Esophagus mucosa (tissue), 1 donor: ENCODE measurements around the gene ABCB1. TPM values are rescaled to one million over a fixed set of nuclear protein-coding genes. Genes with fewer than 3 reads are reported as not detected.
"Not testable (repeated sequence)": the region's sequence is repeated elsewhere in the genome, so short reads cannot be mapped to it uniquely, and the experiment has no call there.

Source experiments
- ATAC-seq: fragments of 200-7000 bp; cut with Tn5 transposase; one replicate; pipeline ENCODE4 v1.9.1; 2020
- total RNA-seq: library from RNA; stranded (reverse); gene quantifications from one replicate; pipeline ENCODE4 v1.2.4, GENCODE V29; 2023
- donor health status: DM: yes; HTN: yes; CAD: no.

Gene ABCB1
- total RNA-seq, 1 donor from 2014 or later: 2.7 TPM

DNA sequence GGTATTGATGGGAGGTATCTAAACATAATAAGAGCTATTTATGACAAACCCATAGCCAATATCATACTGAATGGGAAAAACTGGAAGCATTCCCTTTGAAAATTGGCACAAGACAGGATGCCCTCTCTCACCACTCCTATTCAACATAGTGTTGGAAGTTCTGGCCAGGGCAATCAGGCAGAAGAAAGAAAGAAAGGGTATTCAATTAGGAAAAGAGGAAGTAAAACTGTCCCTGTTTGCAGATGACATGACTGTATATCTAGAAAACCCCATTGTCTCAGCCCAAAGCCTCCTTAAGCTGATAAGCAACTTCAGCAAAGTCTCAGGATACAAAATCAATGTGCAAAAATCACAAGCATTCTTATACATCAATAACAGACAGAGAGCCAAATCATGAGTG lies 131.5 kb downstream of the ABCB1 start:
- ATAC-seq: not testable (repeated sequence)

DNA sequence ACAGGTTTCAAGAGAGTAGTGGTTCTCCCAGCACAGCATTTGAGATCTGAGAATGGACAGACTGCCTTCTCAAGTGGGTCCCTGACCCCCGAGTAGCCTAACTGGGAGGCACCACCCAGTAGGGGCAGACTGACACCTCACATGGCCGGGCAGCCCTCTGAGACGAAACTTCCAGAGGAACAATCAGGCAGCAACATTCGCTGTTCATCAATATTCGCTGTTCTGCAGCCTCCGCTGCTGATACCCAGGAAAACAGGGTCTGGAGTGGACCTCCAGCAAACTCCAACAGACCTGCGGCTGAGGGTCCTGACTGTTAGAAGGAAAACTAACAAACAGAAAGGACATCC lies 135.2 kb downstream of the ABCB1 start:
- not testable (repeated sequence) for ATAC-seq

DNA sequence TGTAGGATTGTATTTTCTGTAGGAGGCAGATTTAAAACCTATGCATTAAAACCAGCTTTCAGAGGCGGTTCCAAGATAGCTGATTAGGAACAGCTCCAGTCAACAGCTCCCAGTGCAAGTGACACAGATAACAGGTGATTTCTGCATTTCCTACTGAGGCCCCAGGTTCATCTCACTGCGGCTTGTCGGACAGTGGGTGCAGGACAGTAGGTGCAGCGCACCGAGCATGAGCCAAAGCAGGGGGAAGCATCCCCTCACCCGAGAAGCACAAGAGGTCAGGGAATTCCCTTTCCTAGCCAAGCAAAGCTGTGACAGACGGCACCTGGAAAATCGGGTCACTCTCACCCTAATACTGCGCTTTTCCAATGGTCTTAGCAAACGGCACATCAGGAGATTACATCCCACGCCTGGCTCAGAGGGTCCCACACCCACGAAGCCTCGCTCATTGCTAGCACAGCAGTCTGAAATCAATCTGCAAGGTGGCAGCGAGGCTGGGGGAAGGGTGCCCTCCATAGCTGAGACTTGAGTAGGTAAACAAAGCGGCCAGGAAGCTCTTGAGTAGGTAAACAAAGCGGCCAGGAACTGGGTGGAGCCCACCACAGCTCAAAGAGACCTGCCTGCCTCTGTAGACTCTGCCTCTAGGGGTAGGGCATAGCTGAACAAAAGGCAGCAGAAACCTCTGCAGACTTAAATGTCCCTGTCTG lies 135.7 kb downstream of the ABCB1 start:
- ATAC-seq: not testable (repeated sequence)

DNA sequence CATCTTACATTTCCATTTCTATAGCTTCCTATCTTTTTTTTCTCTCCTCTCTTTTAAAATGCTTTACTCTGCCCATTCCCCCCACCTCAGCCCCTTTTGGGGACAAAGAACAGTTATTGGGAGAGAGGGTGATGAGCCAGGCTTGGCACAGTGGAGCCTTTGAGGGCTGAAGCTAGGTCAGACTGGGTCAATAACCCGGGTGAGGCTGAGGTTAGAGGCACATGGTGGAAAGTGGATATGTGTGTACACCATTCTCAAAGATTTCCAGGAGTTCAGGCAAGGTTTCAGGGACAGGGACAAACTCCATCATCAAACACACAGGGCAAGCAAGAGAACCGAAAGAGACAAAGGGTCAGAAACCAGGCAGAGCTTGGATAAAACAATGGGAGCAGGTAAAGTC lies 136.7 kb downstream of the ABCB1 start:
- no peak for ATAC-seq

DNA sequence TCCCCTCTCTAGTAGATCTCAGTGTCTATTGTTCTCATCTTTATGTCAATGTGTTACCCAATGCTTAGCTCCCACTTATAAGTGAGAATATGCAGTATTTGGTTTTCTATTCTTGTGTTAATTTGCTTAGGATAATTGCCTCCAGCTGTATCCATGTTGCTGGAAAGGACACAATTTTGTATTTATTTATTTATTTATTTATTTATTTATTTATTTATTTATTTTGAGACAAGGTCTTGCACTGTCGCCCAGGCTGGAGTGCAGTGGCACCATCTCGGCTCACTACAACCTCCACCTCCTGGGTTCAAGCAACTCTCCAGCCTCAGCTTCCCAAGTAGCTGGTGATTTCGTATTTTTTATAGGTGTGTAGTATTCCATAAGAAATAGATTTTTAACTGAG lies 140.2 kb downstream of the ABCB1 start:
- not testable (repeated sequence) for ATAC-seq

DNA sequence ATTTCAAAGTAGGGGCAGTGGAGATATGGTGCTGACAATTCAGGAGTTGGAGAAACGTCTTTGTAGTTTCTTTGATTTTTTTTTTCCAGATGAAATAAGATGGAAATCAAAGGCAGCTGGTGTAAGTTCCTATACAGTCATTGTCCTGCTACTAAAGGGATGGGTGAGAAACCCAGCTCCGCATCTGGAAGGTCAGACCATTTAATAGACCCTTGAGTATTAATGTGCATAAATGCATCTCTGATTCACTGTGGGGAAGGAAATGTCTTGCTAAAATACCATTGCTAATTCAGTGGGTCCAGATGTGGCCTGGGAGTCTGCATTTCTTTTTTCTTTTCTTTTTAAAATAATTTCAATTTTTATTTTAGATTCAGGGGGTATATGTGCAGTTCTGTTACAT lies 140.7 kb downstream of the ABCB1 start:
- no peak for ATAC-seq

DNA sequence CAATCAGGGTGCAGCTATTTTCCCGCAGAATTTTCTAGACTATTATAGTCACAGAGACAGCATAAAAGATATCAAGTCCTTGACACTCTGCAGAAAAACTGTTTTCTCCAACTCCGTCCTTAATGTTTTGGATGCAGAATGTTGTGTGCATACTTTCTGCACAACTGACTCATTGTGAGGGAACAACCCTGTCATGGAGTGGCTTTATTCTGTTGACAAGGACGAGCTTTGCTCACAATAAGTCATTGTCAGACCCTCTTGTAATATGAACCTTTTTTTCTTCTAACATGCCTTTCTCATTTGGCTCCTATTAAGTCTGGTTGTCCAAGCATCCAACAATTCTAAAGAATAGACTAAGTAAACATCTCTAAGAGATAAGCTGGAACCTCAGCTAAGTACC lies 142.5 kb downstream of the ABCB1 start:
- no peak for ATAC-seq

DNA sequence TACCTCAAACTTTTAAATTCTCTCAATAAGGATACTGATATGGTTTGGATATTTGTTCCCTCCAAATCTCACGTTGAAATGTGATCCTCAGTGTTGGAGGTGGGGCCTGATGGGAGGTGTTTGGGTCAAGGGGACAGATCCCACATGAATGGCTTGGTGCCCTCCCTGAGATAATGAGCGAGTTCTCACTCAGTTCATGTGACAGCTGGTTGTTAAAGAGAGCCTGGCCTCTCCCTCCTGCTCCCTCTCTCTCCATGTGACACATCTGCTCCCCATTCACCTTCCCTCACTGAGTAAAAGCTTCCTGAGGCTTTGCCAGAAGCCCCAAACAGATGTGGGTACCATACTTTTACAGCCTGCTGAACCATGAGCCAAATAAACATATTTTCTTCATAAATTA lies 144.4 kb downstream of the ABCB1 start:
- ATAC-seq: no peak

Other genes with a start within 250 kb of the ABCB1 start
- gene ABCB4, start 125.2 kb downstream of the ABCB1 start, total RNA-seq: 0.20 TPM
- 0.84 TPM for gene RUNDC3B, start 27.5 kb upstream of the ABCB1 start, total RNA-seq